PC-3 (cell line): ENCODE measurements around the gene HOMER3.

Experiments
- EZH2 ChIP-seq: fragments of 300-600 bp; sonication (generic); IDR thresholded peaks from one replicate; pipeline ENCODE4 v1.6.1; 2017; ENCODE audit warnings: antibody characterized with exemption, mild to moderate bottlenecking, low read length; ENCODE audit not compliant: unreplicated experiment
- EZH2phosphoT487 ChIP-seq: fragments of 300-600 bp; sonication (generic); IDR thresholded peaks from 2 replicates; pipeline ENCODE4 v1.6.1; 2018; ENCODE audit warnings: mild to moderate bottlenecking, antibody characterized with exemption, low read length, borderline replicate concordance
- TF ChIP-seq, protein P1 (sequence below): fragments of 300-600 bp; sonication (generic); conservative IDR thresholded peaks from 2 replicates; pipeline ENCODE4 v1.5.1; 2017; ENCODE audit warnings: antibody characterized with exemption, low read depth, mild to moderate bottlenecking, low read length

DNA sequence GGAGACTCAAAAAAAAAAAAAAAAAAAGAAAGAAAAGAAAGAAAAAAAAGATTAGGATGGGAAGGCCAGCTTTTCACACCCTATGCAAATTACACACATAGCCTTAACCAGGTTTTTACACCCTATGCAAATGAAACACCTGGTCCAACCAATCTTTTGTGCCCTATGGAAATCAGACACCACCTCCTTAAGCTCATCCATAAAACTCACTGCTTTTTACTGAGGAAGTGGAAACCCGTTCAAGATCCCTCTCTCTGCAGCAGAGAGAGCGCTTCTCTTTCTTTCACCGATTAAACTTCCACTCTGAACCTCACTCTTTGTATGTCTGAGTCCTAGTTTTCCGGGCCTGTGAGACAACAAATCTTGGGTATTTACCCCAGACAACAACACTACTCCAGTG lies 25.3 kb upstream of the HOMER3 start:
- TF ChIP-seq, protein P1, sequence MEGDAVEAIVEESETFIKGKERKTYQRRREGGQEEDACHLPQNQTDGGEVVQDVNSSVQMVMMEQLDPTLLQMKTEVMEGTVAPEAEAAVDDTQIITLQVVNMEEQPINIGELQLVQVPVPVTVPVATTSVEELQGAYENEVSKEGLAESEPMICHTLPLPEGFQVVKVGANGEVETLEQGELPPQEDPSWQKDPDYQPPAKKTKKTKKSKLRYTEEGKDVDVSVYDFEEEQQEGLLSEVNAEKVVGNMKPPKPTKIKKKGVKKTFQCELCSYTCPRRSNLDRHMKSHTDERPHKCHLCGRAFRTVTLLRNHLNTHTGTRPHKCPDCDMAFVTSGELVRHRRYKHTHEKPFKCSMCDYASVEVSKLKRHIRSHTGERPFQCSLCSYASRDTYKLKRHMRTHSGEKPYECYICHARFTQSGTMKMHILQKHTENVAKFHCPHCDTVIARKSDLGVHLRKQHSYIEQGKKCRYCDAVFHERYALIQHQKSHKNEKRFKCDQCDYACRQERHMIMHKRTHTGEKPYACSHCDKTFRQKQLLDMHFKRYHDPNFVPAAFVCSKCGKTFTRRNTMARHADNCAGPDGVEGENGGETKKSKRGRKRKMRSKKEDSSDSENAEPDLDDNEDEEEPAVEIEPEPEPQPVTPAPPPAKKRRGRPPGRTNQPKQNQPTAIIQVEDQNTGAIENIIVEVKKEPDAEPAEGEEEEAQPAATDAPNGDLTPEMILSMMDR, result no peak
- no peak for TF ChIP-seq EZH2
- TF ChIP-seq EZH2phosphoT487, result no peak
